H9 (cell line): Measurements from ENCODE around the gene KLHL41. TPM values are rescaled to one million over a fixed set of nuclear protein-coding genes. Genes with fewer than 3 reads are reported as not detected.

Source experiments
- DNase-seq: peaks from one replicate; pipeline ENCODE4 v3.0.0-alpha.2; 2017
- H2AFZ ChIP-seq: one replicate; pipeline ENCODE4 v1.6.1; 2013; ENCODE audit warnings: mild to moderate bottlenecking, low read length, control low read depth, moderate library complexity
- H2AK5ac ChIP-seq: 2 replicates; pipeline ENCODE4 v1.6.1; 2013; ENCODE audit warnings: low read length, control low read depth, mixed read lengths; ENCODE audit not compliant: insufficient read length
- H2BK120ac ChIP-seq: one replicate; pipeline ENCODE4 v1.6.1; 2013; ENCODE audit warnings: low read depth, mild to moderate bottlenecking, low read length, control low read depth, inconsistent platforms; ENCODE audit not compliant: poor library complexity, severe bottlenecking
- H2BK12ac ChIP-seq: 2 replicates; pipeline ENCODE4 v1.6.1; 2013; ENCODE audit warnings: low read length, control low read depth, mixed read lengths, low read depth; ENCODE audit not compliant: insufficient read length
- H2BK15ac ChIP-seq: 2 replicates; pipeline ENCODE4 v1.6.1; 2013; ENCODE audit warnings: low read depth, low read length, control low read depth
- H2BK20ac ChIP-seq: one replicate; pipeline ENCODE4 v1.6.1; 2013; ENCODE audit warnings: low read depth, mild to moderate bottlenecking, low read length, control low read depth, inconsistent platforms; ENCODE audit not compliant: poor library complexity, severe bottlenecking
- H2BK5ac ChIP-seq: 2 replicates; pipeline ENCODE4 v1.6.1; 2013; ENCODE audit warnings: low read length, control low read depth, mixed read lengths; ENCODE audit not compliant: insufficient read length
- H3K14ac ChIP-seq: 2 replicates; pipeline ENCODE4 v1.6.1; 2013; ENCODE audit warnings: low read length, control low read depth; ENCODE audit not compliant: insufficient read depth
- H3K18ac ChIP-seq: 2 replicates; pipeline ENCODE4 v1.6.1; 2013; ENCODE audit warnings: low read depth, mild to moderate bottlenecking, mixed read lengths, low read length, control low read depth; ENCODE audit not compliant: insufficient read length
- H3K23ac ChIP-seq: 2 replicates; pipeline ENCODE4 v1.6.1; 2013; ENCODE audit warnings: low read length, control low read depth, mixed read lengths, low read depth; ENCODE audit not compliant: insufficient read length
- H3K23me2 ChIP-seq: 2 replicates; pipeline ENCODE4 v1.6.1; 2013; ENCODE audit warnings: low read depth, mild to moderate bottlenecking, mixed read lengths, low read length, control low read depth; ENCODE audit not compliant: insufficient read length, poor library complexity, severe bottlenecking
- H3K27ac ChIP-seq: 2 replicates; pipeline ENCODE4 v1.5.1; 2013; ENCODE audit warnings: low read length, control low read depth, mixed read lengths, low read depth; ENCODE audit not compliant: insufficient read length
- H3K27me3 ChIP-seq: 2 replicates; pipeline ENCODE4 v1.6.1; 2013; ENCODE audit warnings: low read length, control low read depth, inconsistent platforms; ENCODE audit not compliant: insufficient read depth
- H3K4ac ChIP-seq: 2 replicates; pipeline ENCODE4 v1.6.1; 2013; ENCODE audit warnings: low read depth, mild to moderate bottlenecking, control low read depth, inconsistent platforms, low read length, moderate library complexity
- H3K4me1 ChIP-seq: 2 replicates; pipeline ENCODE4 v1.6.1; 2013; ENCODE audit warnings: low read length, control low read depth, inconsistent platforms; ENCODE audit not compliant: insufficient read depth
- H3K4me2 ChIP-seq: 2 replicates; pipeline ENCODE4 v1.6.1; 2013; ENCODE audit warnings: low read length, control low read depth, mixed read lengths; ENCODE audit not compliant: insufficient read length, insufficient read depth
- H3K56ac ChIP-seq: 2 replicates; pipeline ENCODE4 v1.6.1; 2013; ENCODE audit warnings: low read depth, mild to moderate bottlenecking, mixed read lengths, low read length, control low read depth; ENCODE audit not compliant: insufficient read length
- H3K79me1 ChIP-seq: 2 replicates; pipeline ENCODE4 v1.6.1; 2013; ENCODE audit warnings: low read depth, mild to moderate bottlenecking, moderate library complexity, low read length, control low read depth, inconsistent platforms; ENCODE audit not compliant: insufficient read depth, poor library complexity, severe bottlenecking
- H3K79me2 ChIP-seq: 2 replicates; pipeline ENCODE4 v1.6.1; 2013; ENCODE audit warnings: low read length, control low read depth, inconsistent platforms; ENCODE audit not compliant: insufficient read depth
- H3K9ac ChIP-seq: 2 replicates; pipeline ENCODE4 v1.6.1; 2013; ENCODE audit warnings: low read length, control low read depth, mixed read lengths; ENCODE audit not compliant: insufficient read length; ENCODE audit errors: extremely low read depth
- H3K9me3 ChIP-seq: one replicate; pipeline ENCODE4 v1.6.1; 2013; ENCODE audit warnings: low read depth, low read length, inconsistent platforms; ENCODE audit not compliant: control insufficient read depth
- H3T11ph ChIP-seq: one replicate; pipeline ENCODE4 v1.6.1; 2013; ENCODE audit warnings: mild to moderate bottlenecking, low read length, control low read depth, inconsistent platforms
- H4K20me1 ChIP-seq: one replicate; pipeline ENCODE4 v1.6.1; 2013; ENCODE audit not compliant: control insufficient read depth, insufficient read length, insufficient read depth
- H4K5ac ChIP-seq: 2 replicates; pipeline ENCODE4 v1.6.1; 2013; ENCODE audit warnings: low read depth, mild to moderate bottlenecking, mixed read lengths, low read length, control low read depth; ENCODE audit not compliant: insufficient read length
- H4K8ac ChIP-seq: replicated peaks from 2 replicates; pipeline ENCODE4 v1.6.1; 2013; ENCODE audit warnings: low read length, control low read depth, mixed read lengths, low read depth; ENCODE audit not compliant: insufficient read length
- H4K91ac ChIP-seq: 2 replicates; pipeline ENCODE4 v1.6.1; 2013; ENCODE audit warnings: low read depth, mild to moderate bottlenecking, moderate library complexity, mixed read lengths, low read length, control low read depth; ENCODE audit not compliant: insufficient read length
- H3K27ac Mint-ChIP-seq, 3 experiments: 2 replicates in 2 of 3; 3 replicates in 1 of 3; pipeline ENCODE4 v1.8.0; 2020 to 2021; ENCODE audit warnings: mixed read lengths in 3 of 3, mild to moderate bottlenecking in 1 of 3, moderate library complexity in 1 of 3
- H3K27me3 Mint-ChIP-seq: 2 replicates; pipeline ENCODE4 v1.8.0; 2021; ENCODE audit warnings: low read depth, mild to moderate bottlenecking, moderate library complexity, mixed read lengths
- H3K36me3 Mint-ChIP-seq, 3 experiments: 2 replicates in 2 of 3; 3 replicates in 1 of 3; pipeline ENCODE4 v1.8.0; 2020 to 2021; ENCODE audit warnings: low read depth in 3 of 3, mixed read lengths in 3 of 3; ENCODE audit not compliant: insufficient read depth in 1 of 3
- H3K4me1 Mint-ChIP-seq, 2 experiments: 2 replicates each; pipeline ENCODE4 v1.8.0; 2020; ENCODE audit warnings: mixed read lengths in 2 of 2
- H3K4me3 Mint-ChIP-seq, 2 experiments: 2 replicates in 1 of 2; 3 replicates in 1 of 2; pipeline ENCODE4 v1.8.0; 2020 to 2021; ENCODE audit warnings: mild to moderate bottlenecking in 2 of 2, mixed read lengths in 2 of 2, moderate library complexity in 1 of 2
- H3K9me3 Mint-ChIP-seq, 2 experiments: 2 replicates in 1 of 2; 3 replicates in 1 of 2; pipeline ENCODE4 v1.8.0; 2020; ENCODE audit warnings: mild to moderate bottlenecking in 2 of 2, mixed read lengths in 2 of 2, moderate library complexity in 1 of 2
- total RNA-seq: library from RNA; stranded (reverse); gene quantifications from 2 replicates; pipeline ENCODE4 v1.2.1, GENCODE V29; 2021
- TF ChIP-seq, protein P1 (sequence below): fragments of 200-600 bp; sonication (generic); conservative IDR thresholded peaks from 3 replicates; pipeline ENCODE4 v1.8.0; 2021; ENCODE audit warnings: antibody characterized with exemption, mild to moderate bottlenecking

The KLHL41 gene
- total RNA-seq, 1 experiment from 2014 or later, result not detected

GRCh38 chr2:169490834-169491233 lies 18.7 kb upstream of the KLHL41 start:
- no peak overlapping the region for H2AFZ ChIP-seq
- H3K79me1 ChIP-seq, result no peaks in the 10 kb centered on the region
- H3K4me2 ChIP-seq, result no peak overlapping the region
- no peak overlapping the region for H4K91ac ChIP-seq
- H3K79me2 ChIP-seq, result no peaks in the 10 kb centered on the region
- no peak overlapping the region for H2BK120ac ChIP-seq
- Mint-ChIP-seq H3K4me3 (no peak overlapping the region), H3K27me3 (no peaks in the 10 kb centered on the region; the same call in 1 of the 2 replicates), H3K36me3 (peaks cover 0 to 4% (median 0%) of the 10 kb centered on the region in 3 experiments; a peak in 2 of 7 replicates), H3K4me1 (no peaks in the 10 kb centered on the region), H3K9me3 (peaks cover 3 to 4% of the 10 kb centered on the region in 2 experiments; a peak in 4 of 5 replicates), H3K27ac (no peak overlapping the region)
- no peak overlapping the region for H3K4ac ChIP-seq
- H3K56ac ChIP-seq, result no peak overlapping the region
- H3K18ac ChIP-seq, result no peak overlapping the region
- H2BK12ac ChIP-seq, result no peak overlapping the region
- no peak overlapping the region for H4K8ac ChIP-seq
- H3K14ac ChIP-seq, result no peak overlapping the region
- H3K27me3 ChIP-seq, result no peaks in the 10 kb centered on the region
- no peak overlapping the region for H2BK5ac ChIP-seq
- H3K27ac ChIP-seq, result no peak overlapping the region
- no peak overlapping the region for H4K5ac ChIP-seq
- H3K9ac ChIP-seq, result no peak overlapping the region
- H3K4me1 ChIP-seq, result no peaks in the 10 kb centered on the region
- H3T11ph ChIP-seq, result no peak overlapping the region
- no peak for DNase-seq
- TF ChIP-seq, protein P1, sequence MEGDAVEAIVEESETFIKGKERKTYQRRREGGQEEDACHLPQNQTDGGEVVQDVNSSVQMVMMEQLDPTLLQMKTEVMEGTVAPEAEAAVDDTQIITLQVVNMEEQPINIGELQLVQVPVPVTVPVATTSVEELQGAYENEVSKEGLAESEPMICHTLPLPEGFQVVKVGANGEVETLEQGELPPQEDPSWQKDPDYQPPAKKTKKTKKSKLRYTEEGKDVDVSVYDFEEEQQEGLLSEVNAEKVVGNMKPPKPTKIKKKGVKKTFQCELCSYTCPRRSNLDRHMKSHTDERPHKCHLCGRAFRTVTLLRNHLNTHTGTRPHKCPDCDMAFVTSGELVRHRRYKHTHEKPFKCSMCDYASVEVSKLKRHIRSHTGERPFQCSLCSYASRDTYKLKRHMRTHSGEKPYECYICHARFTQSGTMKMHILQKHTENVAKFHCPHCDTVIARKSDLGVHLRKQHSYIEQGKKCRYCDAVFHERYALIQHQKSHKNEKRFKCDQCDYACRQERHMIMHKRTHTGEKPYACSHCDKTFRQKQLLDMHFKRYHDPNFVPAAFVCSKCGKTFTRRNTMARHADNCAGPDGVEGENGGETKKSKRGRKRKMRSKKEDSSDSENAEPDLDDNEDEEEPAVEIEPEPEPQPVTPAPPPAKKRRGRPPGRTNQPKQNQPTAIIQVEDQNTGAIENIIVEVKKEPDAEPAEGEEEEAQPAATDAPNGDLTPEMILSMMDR, result no peak
- H4K20me1 ChIP-seq, result no peaks in the 10 kb centered on the region
- no peak overlapping the region for H2BK20ac ChIP-seq
- no peak overlapping the region for H2BK15ac ChIP-seq
- no peak overlapping the region for H2AK5ac ChIP-seq
- no peaks in the 10 kb centered on the region for H3K9me3 ChIP-seq
- no peaks in the 10 kb centered on the region for H3K23me2 ChIP-seq
- no peak overlapping the region for H3K23ac ChIP-seq
